M059J (cell line): ENCODE data around the gene ORAI3. TPM values are rescaled to one million over a fixed set of nuclear protein-coding genes. Genes with fewer than 3 reads are reported as not detected.

Experiments used
- DNase-seq: peaks from one replicate; pipeline ENCODE4 v3.0.0-alpha.2; 2012; ENCODE audit warnings: low read depth
- total RNA-seq: library from RNA; depleted of rRNA; stranded (reverse); fragments of >200 nt; shearing (Covaris generic); gene quantifications from 2 replicates; pipeline ENCODE4 v1.2.3, GENCODE V29; 2014

ORAI3 gene
- total RNA-seq, 1 experiment from 2014 or later, result 58.5 TPM

DNA sequence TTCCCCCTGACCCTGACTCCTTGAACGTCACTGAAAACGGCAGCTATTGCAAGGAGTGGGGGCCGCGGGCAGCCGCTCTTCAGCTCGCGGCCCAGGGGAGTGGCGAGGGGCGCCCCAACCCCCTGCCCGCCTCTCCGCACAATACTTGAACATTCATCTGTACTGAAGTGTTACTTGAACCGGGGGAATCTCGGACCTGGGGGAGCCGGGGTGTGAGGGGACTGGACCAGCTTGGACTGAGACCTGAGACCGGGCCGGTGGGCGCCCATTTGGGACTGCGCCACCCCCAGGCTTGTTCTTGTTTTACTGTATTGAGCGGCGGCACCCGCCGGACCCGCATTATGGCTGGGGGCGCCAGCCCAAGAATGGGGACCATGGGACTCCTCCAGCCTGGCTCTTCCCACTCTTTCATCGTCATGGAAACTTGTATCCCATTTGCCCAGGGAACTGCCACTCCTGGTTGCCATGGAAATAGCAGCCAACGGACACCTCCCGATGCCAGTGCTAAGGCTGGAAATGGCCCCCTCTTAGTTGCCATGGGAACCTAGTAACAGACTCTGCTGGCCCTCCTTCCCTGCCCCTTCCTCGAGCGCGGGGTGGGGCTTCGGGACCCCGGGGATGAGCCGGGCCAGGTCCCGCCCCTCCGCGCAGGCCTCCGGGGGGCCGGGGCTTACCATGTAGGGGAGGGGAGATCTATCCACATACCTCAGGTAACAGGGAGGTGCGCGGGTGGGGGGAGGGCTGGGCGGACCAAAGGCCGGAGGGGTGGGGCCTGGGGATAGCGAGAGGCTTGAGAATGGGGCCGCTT lies 805 bp upstream of the ORAI3 start:
- peak; percentile 98 for DNase-seq

DNA sequence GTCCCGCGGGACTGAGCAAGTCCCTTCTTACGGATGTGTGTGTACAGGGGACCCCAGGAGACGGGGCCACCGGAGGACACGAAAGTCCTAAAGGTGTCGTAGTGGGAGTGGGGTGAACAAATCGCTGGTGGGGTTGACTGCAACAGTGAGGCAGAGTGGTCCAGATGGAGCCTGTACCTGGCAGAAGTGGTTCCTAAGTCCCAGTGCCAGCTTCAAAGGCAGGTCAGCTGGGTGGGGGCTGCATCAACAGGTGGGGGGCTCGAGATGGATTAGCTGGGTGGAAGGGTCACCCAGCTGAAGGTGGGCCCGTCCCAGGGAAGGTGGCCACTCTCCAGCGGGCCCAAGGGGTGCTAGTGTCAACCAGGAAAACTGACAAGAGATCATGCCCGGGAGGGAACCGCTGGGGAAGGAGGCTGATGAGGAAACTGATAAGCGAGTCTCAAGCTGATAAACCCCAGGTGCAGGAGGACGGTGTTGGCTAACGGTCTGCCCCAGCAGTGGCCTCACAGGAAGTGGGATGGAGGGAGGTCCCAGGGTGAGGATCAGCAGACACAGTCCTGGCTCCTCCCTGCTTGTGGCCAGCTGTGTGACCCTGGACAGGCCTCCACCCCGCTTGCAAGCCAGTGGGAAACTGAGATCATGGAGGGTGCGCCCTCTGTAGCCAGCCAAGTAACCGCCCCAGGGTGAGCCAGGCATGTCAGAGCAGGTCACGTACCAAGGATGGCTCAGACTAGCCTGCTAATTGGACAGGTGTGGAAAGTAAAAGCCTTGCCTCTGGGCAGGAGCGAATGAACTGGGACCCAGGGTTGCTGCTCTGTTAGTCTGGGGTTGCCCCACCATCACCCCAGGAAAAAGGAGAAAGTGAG lies 1.0 kb downstream of the ORAI3 start:
- DNase-seq, result peak; percentile 94

DNA sequence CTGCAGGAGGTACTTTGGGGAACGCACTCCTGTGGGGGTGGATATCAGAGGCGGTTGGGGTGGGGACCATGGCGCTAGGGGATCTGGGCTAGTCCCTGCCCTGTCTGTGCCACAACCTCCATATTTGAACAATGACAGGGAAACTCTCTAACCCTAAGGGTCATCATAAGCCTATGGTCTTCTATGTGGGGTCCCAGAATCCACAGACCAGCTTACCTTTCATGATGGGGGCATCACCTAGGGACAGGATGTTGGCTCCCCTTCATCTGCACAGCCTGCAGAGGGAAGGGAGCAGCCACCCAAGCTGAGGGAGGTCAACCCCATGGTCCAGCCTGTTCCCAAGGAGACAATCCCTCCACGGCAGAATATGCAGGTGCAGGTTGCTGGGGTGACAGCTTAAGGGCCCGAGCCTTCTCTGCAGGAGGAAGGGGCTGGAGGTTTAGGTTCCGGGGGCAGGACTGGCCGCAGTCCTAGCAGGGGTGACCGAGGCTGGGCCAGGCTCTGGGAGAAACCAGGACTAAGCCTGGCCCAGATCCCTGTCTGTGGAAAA lies 1.7 kb downstream of the ORAI3 start:
- DNase-seq, result no peak

DNA sequence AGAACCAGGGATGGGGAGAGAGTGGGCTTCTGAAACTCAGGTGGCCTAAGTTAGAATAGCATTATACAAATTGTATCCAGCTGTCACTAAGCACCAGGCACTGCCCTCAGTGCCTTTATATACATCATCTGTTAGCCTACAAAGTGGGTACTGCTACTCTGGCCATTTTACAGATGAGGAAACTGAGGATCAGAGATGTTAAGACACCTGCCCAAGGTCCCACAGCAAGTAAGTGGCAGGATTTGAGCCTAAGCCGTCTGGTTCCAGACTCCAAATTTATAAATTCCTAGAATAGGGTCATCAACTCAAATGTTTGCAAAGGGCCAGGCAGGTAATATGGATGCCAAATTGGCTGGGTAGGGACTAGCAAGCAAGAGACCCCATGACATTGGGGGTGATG lies 2.3 kb downstream of the ORAI3 start:
- DNase-seq, result no peak

DNA sequence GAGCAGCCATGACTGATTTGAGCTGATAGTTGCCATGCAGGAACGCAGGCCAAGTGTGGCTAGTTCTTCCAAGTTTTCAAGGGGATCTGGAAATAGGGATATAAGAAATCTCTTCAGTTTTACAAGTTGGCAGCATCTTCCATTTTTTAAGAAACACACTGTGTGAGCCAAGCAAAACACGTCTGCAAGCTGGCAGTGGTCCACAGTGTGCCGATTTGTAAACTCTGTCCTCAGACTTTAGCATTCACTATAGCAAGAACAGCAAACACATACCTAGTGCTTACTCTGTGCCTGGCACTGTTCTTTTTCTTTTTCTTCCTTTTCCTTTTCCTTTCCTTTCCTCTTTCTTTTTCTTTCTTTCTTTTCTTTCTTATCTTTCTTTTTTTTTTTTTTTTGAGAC lies 2.9 kb downstream of the ORAI3 start:
- peak; percentile 24 for DNase-seq

DNA sequence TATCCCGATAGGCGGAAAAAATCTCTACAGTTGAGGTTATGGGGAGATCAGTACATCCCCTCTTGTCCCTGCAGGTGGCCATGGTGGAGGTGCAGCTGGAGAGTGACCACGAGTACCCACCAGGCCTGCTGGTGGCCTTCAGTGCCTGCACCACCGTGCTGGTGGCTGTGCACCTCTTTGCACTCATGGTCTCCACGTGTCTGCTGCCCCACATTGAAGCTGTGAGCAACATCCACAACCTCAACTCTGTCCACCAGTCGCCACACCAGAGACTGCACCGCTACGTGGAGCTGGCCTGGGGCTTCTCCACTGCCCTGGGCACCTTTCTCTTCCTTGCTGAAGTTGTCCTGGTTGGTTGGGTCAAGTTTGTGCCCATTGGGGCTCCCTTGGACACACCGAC lies 4.2 kb downstream of the ORAI3 start:
- no peak for DNase-seq

DNA sequence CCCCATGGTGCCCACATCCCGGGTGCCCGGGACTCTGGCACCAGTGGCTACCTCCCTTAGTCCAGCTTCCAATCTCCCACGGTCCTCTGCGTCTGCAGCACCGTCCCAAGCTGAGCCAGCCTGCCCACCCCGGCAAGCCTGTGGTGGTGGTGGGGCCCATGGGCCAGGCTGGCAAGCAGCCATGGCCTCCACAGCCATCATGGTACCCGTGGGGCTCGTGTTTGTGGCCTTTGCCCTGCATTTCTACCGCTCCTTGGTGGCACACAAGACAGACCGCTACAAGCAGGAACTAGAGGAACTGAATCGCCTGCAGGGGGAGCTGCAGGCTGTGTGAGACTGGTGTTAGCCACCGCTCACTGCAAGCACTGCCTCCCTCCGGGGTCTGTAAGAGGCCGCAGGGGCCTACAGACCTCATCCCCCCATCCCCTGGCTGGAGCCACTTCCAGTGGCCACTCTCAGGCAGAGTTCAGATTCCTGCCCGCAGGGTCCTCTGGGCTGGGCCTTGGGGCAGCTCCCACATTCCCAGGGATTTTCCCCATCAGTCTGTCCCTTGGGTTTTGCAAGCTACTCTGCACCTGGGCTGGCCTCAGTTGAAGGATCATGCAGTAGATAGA lies 4.8 kb downstream of the ORAI3 start:
- peak; percentile 57 for DNase-seq

DNA sequence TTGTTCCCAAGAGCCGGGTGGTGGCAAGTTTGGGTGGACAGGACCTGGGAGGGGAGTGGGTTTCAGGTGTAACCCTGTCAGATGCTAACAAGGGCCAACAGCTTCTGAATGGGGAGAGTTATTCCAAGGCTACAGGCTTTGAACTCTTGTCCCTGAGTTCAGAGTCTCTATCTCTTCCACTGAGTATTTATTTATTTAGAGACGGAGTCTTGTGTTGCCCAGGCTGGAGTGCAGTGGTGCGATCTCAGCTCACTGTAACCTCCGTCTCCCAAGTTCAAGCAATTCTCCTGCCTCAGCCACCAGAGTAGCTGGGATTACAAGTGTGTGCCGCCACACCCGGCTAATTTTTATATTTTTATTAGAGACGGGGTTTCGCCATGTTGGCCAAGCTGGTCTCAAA lies 6.1 kb downstream of the ORAI3 start:
- no peak for DNase-seq

DNA sequence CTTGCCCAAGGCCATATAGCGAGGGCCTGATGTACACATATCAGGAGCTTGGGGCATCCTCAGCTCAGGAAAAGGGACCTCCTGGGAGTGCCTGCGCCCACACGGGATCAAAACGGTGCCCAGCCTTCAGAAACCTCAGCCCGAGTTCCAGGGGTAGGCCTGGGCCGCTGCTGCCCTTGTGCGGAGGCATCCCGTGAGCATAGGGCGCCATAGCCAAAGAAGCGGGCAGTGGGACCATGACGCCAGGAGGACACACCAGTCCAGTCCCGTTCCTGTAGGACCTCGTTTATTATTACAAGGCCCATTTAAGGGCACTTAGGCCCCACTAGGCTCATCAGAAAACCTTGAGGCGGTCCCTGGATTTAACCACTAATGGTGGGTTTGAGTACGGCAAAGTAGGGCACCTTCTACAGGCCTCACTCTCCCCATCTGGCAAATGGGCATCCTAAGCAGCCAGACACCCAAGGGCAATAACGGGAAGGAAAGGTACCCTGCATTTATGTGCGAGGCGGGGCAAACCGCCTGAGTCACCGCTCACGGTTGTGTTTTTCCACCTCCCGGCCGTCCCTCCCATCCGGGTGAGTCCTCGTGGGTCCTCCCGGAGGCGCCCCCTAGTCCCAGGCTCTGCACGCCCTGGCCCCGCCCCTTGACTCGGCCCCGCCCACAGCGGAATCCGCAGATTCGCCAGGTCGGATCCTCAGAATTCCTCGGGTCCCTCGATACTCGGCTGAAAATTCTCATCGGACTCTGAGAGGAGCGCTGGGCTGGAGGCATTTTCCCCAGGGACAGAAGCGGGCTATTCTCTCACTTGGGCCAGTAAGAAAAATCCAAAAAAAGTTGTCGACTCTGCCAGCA lies 8.0 kb downstream of the ORAI3 start:
- peak; percentile 89 for DNase-seq

DNA sequence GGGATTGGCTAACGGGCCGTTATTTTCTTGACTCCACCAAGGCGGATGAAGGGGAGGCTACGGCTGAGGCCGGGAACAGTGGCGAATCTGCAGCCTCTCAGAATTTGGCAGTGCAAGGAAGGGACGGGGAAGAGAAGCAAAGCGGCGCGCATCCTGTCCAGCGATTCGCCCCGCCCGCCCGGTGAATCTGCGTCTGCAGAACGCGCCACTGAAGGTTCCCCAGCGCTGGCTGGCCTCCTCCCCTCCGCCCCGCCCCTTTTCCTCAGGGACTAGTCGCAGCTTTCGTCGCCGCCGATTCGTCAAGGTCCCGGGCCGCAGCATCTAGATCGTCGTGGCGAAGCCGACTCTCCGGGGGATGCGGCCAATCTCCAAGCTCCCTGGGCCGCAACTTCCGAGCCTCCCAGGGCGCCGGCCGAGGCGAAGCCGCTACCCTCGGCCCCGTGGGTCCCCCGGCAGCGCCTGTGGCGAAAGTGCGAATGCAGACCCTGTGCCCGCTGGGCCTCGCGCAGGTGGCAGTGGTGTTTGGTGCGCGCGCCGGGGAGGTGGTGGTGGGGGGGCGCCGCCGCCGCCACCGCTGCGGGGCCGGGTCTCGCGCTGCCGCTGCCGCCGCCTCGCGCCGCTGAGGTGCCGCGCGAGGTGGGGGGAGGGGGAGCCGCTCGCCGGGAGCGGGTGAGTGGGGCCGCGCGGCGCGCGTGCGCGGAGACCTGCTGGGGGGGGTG lies 8.7 kb downstream of the ORAI3 start, which contains the start of gene SETD1A:
Gene SETD1A, plus strand, starts transcription at position 299 of the 719 bp plus-strand sequence. CDS start 978 bp downstream, outside the sequence.
- peak; percentile 92 for DNase-seq

DNA sequence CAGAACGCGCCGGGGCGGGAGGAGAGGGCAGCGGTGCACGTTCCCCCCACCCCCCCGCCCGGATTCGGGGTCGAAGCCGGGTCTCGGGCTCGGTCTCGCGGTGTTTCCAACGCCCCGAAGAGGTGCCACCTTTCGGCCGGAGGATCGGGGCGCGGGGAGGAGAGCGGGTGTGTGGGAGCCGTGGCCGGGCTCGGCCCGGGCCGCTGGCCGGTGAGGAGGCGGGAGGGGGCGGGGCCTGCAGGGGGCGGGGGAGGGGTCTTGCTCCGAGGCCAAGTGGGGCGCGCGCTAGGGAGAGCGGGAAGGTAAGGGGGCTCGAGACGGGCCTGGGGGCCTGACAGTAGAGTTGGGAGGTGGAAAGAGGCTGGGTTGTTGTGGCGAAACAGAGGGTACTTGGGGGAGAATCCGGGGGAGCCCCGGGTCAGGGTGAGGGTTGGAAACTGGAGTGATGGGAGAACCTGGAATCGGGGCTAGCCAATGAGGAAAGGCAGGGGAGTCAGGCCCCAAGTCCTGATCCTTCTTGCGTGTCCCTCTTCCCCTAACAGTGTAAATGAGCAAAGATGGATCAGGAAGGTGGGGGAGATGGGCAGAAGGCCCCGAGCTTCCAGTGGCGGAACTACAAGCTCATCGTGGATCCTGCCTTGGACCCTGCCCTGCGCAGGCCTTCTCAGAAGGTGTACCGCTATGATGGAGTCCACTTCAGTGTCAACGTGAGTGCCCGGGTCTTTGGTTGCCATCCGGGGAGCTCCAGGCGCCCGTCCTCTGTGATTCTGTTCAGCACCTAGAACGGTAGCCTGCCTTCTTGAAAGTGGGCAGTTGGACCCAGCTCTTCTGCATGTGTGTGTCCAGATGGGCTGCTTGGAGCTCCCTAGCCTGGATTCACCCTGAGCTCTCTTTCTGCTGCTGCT lies 9.6 kb downstream of the ORAI3 start:
- peak; percentile 60 for DNase-seq

DNA sequence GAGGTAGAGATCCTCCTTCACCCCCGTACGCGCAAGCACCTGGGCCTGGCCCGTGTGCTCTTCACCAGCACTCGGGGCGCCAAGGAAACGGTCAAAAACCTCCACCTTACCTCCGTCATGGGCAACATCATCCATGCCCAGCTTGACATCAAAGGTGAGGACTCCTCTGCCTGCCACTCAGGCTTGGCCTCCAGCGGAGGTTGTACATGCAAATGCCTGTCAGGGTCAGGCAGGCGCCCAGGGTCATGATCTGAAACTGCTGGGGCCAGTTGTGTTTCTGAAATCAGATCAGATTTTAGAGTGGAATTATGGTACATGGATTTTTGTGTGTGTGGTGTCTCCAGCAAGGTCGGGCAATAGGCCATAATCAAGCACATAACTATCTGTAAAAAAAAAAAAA lies 12.5 kb downstream of the ORAI3 start:
- DNase-seq, result no peak

DNA sequence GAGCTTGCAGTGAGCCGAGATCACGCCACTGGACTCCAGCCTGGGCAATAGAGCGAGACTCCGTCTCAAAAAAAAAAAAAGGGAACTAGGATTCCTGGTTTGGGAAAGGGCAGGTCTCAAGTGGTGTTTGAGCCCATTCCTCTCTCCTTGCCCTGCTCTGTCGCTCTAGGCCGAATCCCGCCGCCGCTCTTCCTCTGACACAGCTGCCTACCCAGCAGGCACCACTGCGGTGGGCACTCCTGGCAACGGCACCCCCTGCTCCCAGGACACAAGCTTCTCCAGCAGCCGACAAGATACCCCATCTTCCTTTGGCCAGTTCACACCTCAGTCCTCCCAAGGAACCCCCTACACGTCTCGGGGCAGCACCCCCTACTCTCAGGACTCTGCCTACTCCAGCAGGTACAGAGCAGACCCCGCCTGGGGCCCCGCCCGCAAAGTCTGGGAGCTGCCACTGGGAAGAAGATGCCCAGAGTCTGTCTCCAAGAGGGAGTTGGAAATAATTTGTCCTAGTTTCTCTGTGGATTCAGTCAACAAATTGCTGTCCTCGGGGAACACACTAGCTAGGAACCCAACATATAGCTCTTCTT lies 15.2 kb downstream of the ORAI3 start:
- DNase-seq, result no peak

DNA sequence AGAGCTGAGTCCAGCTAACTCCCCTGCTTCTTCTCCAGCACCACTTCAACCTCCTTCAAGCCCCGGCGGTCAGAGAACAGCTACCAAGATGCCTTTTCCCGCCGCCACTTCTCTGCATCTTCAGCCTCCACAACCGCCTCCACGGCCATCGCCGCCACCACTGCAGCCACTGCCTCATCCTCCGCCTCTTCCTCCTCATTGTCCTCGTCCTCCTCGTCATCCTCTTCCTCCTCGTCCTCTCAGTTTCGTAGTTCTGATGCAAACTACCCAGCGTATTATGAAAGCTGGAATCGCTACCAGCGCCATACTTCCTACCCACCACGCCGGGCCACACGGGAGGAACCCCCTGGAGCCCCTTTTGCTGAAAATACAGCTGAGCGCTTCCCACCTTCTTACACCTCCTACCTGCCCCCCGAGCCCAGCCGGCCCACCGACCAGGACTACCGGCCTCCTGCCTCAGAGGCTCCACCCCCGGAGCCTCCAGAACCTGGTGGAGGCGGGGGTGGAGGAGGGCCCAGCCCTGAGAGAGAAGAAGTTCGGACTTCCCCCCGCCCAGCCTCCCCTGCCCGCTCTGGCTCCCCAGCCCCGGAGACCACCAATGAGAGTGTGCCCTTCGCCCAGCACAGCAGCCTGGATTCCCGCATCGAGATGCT lies 15.8 kb downstream of the ORAI3 start:
- DNase-seq, result no peak

DNA sequence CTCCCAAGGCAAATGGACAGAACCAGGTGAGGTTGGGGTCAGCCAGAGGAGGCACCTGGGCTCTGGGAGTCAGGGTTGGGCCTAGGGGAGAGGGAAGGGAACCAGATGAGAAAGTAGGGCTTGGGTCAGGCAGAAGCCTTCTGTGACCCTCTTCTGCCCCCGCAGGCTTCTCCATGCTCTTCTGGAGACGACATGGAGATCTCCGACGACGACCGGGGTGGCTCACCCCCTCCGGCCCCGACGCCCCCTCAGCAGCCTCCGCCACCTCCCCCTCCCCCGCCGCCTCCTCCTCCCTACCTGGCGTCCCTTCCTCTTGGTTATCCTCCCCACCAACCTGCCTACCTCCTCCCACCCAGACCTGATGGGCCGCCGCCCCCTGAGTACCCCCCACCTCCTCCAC lies 16.6 kb downstream of the ORAI3 start:
- no peak for DNase-seq

DNA sequence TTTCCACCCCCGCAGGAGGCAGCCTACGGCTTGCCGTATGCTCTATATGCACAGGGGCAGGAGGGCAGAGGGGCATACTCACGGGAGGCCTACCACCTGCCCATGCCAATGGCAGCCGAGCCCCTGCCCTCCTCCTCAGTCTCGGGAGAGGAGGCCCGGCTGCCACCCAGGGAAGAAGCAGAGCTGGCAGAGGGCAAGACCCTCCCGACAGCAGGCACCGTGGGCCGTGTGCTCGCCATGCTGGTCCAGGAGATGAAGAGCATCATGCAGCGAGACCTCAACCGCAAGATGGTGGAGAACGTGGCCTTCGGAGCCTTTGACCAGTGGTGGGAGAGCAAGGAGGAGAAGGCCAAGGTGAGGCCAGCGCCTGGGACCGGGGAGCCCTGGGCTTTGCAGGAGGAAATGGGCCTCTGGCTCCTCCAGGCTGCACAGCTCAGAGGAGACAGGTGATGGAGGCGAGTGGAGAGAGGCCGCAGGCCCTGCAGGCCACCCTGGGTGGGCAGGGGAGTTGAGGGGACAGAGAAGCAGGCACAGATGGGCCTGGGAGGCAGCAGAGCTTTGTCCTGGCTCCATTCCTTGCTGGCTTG lies 17.3 kb downstream of the ORAI3 start:
- no peak for DNase-seq

DNA sequence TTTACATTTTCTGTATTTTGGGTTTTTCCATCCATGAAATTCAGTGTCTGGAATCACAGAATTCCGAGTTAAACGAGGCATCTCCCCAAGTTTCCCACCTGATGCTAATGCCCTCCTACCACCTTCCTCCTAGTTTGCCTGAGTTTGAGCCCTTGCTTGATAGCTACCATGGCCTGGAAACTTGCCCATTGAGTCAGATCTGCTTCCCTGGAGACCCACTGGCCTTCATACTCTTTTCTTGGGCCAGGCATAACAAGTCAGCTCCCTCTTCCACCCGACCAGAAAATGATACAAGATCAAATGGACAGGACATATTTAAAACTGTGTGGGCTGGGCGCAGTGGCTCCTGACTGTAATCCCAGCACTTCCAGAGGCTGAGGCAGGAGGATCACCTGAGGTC lies 18.9 kb downstream of the ORAI3 start:
- DNase-seq, result no peak

DNA sequence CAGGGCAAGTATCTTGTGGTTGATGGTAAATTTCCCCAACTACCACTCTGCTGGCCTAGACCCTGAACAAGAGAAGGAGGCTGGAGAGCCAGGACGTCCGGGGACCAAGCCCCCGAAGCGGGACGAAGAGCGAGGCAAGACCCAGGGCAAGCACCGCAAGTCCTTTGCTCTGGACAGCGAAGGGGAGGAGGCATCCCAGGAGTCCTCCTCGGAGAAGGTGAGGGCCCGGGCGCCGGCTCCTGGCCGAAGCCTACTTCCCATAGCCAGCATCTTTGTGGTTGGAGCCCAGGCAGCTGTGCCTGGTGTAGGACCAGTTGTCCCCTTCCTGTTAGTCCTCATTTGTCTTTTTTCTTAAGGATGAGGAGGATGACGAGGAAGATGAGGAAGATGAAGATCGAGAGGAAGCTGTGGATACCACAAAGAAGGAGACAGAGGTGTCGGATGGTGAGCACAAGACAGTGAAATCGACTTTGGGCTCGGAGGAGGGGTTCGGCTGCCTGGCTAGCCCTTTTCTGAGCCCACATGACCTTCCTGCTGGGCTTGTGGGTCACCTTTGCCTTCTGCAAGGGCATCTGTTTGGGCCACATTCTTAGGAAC lies 20.5 kb downstream of the ORAI3 start:
- DNase-seq, result no peak
